Choroid plexus epithelial cell (primary cell): ENCODE measurements around the gene EPHA3.

ENCODE experiments used
- DNase-seq: peaks from one replicate; pipeline ENCODE4 v3.0.0-alpha.2; 2010; ENCODE audit warnings: low read depth
- H3K4me3 ChIP-seq: 2 replicates; pipeline ENCODE4 v1.5.1; 2011; ENCODE audit warnings: low read depth, mild to moderate bottlenecking, control low read depth, low read length, moderate library complexity
- CTCF ChIP-seq: conservative IDR thresholded peaks from 2 replicates; pipeline ENCODE4 v1.5.1; 2011; ENCODE audit warnings: low read depth, mild to moderate bottlenecking, control low read depth, inconsistent platforms, low read length, moderate library complexity

EPHA3 gene

DNA sequence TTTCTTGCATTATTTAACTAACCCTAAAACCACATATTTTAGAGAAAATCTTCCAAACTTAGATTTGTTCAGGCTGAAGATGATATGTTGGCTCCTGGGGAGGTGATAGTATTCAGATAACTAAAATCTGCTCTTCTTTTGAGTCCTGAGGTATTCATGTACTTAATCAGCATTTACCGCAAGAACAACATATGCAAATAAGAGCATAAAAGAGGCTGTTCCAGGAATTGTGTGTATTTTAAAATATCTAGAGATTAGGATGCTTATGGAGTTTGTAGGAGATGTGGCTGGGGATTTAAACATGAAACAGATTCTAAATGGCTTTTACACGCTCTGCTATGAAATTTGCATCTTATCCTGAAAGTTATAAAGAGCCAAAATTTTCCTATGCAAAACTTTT lies 298.2 kb downstream of the EPHA3 start:
- DNase-seq: no peak

DNA sequence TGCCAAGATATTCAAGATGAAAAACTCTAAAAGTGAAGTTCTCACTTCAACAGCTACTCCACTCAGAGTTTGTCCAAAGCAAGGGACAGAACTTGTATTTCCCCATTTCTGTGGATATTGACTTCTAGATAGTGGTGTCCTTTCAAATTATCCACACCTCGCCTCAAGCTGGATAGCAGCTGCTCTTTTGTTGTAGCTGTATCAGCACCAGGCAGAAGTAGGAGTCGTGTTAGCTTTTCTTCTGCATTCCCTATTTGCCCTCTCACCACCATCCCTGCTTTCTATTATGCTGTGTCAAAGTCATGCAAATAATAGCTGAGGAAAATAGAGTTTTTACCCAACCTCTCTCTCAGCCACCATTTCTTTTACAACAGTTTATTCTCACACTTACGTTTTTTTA lies 303.8 kb downstream of the EPHA3 start:
- H3K4me3 ChIP-seq: no peak overlapping the region
- TF ChIP-seq CTCF: no peak
- no peak for DNase-seq

More for the DNA sequence above, 298.2 kb downstream of the EPHA3 start:
- no peak overlapping the region for H3K4me3 ChIP-seq
- TF ChIP-seq CTCF: no peak

DNA sequence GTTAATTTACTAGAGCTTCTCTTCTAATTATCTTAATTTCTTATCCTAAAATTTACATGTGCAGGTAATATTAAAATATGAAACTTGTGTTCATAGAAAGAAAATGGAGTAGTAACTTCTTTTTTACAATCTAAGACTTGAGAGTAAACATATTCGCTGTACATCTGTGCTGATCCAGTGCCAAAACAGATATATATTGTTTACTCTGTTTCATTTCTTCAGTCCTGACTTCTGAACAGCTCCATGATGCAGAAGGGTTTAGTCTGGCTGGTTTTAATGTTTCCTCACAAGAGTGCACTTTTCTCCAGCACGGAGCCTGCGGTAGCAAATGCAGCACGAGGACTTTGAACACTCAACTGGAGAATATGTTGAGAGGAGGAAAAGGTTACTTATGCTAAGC lies 306.8 kb downstream of the EPHA3 start:
- TF ChIP-seq CTCF: no peak
- no peak overlapping the region for H3K4me3 ChIP-seq
- DNase-seq: no peak

DNA sequence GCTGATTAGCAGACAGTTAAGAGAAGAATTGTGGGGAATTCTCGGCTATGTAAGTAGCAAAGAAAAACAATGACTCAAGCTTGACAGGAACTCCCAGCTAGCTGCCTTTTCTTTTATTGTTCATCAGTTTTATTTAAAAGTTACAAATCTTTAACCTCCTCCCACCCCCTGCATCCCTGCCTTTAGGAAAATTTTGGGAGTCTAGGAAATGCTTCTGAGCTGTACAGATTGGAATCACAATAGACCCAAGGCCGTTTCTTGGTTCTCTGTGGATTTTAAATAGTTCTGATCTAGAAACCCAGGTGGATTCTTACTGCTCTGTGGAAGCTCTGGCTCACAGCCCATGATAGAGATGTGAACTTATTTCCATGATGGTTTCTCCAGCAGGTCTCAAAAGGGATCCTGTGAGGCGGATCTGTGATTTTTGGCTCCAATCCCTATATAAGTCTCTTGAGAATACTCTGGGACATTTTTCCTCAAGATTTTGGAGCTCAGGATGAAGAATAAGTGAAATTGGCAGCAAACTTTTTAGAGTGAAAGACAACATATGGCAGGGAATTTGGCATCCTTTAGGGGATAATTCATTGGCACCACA lies 312.3 kb downstream of the EPHA3 start:
- no peak for TF ChIP-seq CTCF

GRCh38 chr3:89426060-89426459 lies 318.6 kb downstream of the EPHA3 start:
- no peak for DNase-seq
- H3K4me3 ChIP-seq: no peak overlapping the region
- no peak for TF ChIP-seq CTCF

More for the DNA sequence above, 312.3 kb downstream of the EPHA3 start:
- DNase-seq: peak; percentile 60
- no peak overlapping the region for H3K4me3 ChIP-seq

DNA sequence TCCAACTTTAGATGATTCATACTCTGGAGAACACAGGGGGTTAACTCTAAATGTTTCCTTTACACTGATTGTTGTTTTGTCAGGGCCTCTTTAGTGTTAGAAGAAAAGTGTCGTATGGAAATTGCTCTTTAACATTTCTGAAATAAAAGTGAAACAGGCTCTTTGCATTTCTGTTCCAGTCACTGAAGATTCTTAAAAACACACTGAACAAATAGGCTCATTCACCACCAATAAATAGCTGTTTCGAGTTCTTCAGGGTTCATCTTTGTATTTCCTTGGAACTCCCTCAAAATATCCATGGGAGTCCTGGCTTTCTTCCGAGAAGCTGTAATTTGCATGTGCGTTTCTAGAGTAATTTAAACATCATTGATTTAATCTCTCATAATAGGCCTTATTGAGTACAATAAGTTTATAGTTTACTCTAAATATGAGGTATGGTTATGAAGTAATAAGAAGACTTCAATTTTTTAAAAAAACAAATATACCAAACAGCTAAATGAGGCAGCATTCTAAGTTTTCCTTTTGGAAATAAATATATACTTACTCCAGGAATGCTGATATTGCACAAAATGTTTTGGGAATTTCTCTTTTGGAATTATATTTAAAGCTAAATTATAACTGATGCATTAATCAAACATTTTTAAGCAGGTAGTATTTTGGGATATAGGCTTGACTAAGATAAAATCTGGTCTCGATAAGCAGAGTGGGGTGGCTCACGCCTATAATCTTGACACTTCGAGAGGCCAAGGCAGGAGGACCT lies 327.4 kb downstream of the EPHA3 start:
- H3K4me3 ChIP-seq: no peak overlapping the region
- TF ChIP-seq CTCF: no peak
- peak; percentile 57 for DNase-seq

GRCh38 chr3:89436846-89437245 lies 329.4 kb downstream of the EPHA3 start:
- TF ChIP-seq CTCF: no peak
- H3K4me3 ChIP-seq: no peak overlapping the region
- no peak for DNase-seq
